ENCODE results near the gene BACH2.
"Not testable (repeated sequence)": the region's sequence is repeated elsewhere in the genome, so short reads cannot be mapped to it uniquely, and the experiment has no call there.

Gene BACH2

GRCh38 chr6:90233213-90233612 is 63.4 kb downstream of the BACH2 start:
- DNase-seq = no peak

DNA sequence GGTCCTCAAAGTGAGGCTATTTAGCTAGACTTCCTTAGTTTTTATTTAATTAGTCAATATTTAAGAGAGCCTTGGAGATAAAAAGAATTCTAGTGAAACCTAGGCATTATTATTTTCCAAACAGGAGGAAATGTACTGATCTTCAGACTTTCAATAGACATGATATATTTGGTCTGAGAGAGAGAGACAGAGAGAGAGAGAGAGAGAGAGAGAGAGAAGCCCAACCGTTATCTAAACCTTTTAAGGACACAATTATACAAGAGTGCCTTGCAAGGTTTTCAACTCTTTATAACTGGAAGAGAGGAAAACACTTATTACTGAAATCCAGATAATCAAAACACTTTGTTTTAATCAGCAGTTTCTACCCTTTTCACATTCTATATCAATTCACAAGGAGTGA is 64.8 kb downstream of the BACH2 start:
- no peak for DNase-seq

DNA sequence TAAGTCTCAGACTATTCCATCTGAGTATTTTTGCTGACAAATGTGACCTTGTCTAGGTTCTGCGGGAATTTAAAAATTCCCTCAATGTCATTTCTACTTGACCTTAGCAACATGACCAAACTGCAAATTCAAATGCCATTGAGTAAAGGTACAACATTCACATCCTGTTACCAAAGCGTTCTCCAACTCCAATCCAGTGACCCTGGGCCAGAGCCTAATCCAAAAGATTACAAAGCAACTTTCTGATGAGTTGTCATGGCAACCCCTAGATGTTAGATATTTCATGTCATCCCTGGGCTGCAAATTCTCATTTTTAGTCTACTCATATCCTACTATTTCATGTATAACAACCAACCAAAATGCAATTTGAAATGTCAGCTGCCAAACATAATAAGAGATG is 65.3 kb downstream of the BACH2 start:
- no peak for DNase-seq

- no peak for DNase-seq
These were observed 66.0 kb downstream of the BACH2 start for GRCh38 chr6:90230548-90231215.

DNA sequence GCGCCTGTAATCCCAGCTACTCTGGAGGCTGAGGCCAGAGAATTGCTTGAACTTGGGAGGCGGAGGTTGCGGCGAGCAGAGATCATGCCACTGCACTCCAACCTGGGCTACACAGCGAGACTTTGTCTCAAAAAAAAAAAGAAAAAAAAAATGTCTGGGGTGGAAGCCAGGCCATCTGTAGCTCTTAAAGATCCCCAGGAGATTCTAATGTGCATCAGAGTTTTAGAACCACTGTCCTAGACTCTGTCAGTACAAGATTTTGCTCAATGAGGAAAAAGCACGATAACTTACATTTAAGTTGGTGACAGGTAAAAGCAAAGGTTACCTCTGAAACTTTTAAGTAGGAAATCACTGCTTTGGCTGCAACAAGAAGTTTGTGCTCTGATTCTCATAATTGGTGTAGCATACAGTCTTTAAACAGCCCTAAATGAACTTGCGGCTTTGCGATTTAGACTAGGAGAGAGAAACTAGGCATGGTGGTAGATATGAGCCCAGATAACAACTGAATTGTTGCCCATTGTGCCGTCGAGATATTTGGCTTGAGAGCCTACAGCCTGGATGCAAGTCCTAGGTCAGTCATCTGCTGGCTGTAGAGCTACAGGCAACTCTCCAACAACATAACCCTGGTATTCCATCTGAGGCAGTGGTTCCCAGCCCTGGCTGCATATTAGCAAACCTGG is 67.2 kb downstream of the BACH2 start:
- no peak for DNase-seq

DNA sequence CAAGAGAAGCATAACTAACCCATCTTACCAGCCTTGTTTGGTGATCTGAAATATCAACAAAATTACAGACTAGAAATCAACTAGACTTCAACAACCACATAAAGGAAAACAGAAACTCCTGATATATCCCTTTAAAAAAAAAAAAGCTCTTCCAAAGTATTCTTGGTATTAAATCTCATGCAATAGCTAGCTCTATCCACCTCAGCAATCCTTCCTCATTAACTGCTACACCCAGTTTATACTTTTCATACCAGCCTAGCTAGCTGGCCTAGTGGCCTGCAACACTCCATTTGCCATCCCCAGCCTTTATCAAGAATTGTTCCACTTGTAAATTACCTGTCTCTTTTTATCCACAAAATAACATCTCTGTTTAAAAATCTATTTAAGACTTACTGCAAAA is 69.0 kb downstream of the BACH2 start:
- no peak for DNase-seq

GRCh38 chr6:90227213-90227612 is 69.4 kb downstream of the BACH2 start:
- DNase-seq = no peak

- no peak for DNase-seq
These were observed 70.4 kb downstream of the BACH2 start for GRCh38 chr6:90226257-90226656.

DNA sequence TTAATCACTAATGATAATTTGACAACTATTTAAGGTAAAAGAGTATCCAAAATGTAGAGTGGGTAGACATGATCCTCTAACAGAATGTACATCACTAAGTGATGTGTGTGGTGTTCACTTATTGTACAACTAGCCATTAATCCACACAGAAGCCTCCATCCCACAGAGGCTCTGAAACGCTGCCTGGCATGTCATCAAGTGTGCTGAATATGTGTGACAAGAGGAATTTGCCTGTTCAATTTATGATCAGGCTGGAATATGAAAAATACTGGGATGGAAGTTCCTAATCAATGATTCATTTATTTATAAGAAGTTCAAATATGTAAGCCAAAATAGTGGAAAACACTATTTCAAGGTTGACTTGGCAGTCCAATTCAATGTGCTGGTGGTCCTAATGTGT is 72.4 kb downstream of the BACH2 start:
- DNase-seq = no peak

DNA sequence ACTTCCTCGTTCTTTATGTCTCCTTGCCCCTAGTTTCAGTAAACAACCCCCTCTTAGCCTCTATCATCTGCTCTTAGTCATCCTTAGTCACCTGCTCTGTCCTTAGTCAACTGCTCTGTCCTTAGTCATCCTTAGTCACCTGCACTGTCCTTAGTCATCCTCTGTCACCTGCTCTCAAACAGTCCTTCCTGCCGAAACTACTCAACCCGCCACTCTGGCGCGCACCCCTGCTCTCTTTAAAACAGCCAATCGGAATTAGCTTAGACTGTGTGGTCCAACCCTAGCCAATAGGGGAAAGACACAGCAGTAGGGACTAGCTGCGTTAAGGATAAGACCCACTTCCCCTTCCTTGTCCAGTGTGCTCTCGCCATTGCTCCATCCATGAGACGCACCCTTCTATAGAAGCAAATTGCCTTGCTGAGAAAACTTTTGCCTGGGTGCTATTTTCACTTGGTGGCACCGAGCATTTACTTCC is 73.9 kb downstream of the BACH2 start:
- no peak for DNase-seq

DNA sequence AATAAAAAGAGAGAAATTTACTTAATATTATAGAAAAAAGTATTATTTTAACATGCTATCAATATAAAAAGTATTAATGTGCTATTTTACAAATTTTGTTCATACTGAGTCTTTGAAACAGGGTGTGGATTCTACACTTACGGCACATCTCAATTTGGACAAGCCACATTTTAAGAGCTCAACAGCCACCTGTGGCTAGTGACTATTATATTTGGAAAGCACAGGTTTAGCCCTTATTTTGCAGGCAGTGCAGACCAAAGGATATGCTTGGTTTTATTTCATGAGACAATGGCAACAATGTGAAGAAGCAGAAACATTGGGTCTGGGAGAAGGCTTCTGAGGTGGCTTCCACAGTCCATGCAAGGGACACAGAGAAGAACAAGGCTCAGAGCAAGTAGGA is 74.6 kb downstream of the BACH2 start:
- no peak for DNase-seq

- no peak for DNase-seq
These were observed 75.2 kb downstream of the BACH2 start for GRCh38 chr6:90221403-90221802.

- no peak for DNase-seq
These were observed 76.4 kb downstream of the BACH2 start for GRCh38 chr6:90220273-90220672.

- no peak for DNase-seq
These were observed 77.2 kb downstream of the BACH2 start for GRCh38 chr6:90219209-90219985.

- DNase-seq = no peak
These were observed 77.8 kb downstream of the BACH2 start for GRCh38 chr6:90218959-90219208.

GRCh38 chr6:90217506-90218127 is 79.0 kb downstream of the BACH2 start:
- no peak for DNase-seq

DNA sequence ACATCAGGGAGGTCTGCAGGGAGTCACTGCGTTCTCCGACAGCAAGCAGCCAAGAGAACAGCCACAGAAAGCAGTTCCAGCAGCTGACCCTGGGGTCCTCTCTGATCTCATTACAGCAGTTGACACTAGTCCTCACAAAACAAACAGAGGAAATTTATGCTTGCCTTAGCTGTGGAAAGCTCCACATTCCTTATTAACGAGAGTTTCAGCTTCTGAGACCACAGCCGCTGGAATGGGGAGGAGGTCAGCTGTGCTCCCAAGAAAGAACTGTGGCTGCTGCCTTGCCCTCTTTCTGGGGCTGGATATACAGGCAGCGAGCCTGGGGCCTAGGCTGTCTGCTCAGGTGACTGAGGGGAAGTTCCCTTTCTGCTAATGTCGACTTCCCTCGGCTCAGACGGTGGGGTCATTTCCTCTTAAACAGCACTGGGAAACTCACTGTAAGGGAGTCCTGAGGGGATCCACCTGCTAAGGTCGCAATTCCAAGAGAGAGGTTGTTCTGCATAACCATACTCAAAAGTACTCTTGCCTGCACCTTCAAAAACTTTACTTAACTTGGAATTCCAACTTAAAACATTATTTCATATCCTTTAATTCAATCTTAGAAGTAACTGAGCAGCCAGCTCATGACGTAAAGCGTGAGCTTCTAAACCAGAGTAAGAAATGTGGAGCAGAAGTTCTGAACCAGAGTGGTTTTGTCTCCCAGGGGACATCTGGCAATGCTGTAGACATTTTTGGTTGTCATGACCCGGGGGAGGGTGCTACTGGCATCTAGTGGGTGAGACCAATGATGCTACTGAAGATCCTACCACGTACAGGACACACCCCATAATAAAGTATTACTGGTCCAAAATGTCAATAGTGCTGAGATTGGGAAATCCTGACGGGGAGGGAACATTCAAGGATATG is 80.3 kb downstream of the BACH2 start:
- no peak for DNase-seq

DNA sequence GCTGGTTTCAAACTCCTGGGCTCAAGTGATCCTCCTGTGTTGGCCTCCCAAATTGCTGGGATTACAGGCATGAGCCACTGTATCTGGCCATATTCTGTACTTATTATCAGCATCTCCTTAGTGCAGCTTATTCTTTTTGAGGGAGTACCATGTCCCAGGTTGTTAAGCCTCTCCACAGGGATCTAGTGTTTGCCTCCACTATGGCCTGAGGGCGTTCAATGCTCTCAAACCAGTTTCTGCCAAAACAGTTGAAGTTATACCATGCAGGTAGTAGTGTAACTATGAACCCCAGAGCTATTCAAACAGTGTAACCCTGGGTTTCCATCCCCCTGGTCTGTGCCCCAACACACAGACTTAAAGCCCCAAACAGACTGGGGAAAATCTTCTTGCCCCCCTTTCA is 81.7 kb downstream of the BACH2 start:
- DNase-seq = no peak

DNA sequence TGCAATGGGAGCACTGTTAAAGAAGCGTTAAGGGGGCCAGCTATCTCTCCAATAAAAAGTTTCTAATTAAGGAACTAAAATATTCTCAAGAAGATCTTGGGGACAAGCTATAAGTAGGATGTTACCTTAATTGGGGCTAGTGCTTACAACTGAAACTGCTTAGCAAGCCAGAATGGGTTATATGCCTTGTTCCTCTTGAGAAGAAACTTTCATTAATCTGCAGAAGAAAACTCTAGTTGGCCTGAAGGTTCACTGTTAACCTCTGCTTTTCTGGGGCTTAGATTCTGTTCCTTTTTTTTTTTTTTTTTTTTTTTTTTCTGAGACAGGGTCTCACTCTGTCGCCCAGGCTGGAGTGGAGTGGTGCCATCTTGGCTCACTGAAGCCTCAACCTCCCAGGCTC is 82.2 kb downstream of the BACH2 start:
- no peak for DNase-seq

DNA sequence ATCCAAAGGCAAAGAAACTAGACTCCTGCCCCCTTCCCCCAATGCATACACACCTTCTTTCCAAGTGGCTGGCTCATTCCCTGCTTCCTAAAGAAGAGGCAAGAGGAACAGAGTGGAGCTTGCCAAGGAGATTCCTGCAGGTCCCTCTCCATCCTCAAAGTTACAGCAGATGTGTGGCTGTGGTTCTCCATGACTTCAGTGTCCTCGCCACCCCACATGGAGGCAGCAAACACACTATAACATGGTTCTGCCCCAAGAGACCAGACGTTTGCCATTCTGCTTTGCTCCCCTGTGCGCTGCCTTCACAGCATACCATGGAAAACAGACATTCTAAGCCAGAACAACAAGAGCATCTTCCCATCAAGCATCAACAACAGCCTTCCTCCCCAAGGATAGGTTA is 84.4 kb downstream of the BACH2 start:
- DNase-seq = no peak

DNA sequence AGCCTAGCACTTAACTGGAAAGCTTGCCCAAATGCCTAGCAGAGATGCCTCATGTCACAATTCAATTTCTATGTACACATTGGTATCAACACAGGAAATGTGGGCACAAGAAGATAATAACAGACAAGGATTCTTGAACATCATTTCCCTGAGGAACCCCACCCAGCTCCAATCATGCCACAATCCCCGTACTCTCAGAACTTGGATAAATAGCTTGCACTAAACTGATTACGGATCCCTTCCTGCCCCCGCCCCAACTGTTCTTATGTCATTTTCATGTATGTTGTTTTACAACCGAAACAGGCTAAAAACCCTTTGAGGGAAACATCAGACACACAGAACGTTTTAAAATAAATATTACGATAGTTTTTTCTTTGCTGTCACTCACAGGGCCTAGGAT is 87.1 kb downstream of the BACH2 start:
- DNase-seq = no peak

GRCh38 chr6:90208690-90209089 is 88.0 kb downstream of the BACH2 start:
- DNase-seq = not testable (repeated sequence)
